ENCODE results near the gene PDE4D. TPM values are rescaled to one million over a fixed set of nuclear protein-coding genes. Genes with fewer than 3 reads are reported as not detected.

The PDE4D gene
- total RNA-seq, 1 donor from 2014 or later: 34.5 TPM

GRCh38 chr5:59279979-59280378, 613.5 kb downstream of the PDE4D start:
- no peak for TF ChIP-seq CTCF (IDR thresholded peaks at IDR 0.05; ENCODE audit: borderline replicate concordance)
- Histone ChIP-seq H3K27me3 (ENCODE audit: low read depth) (no peaks in the 10 kb centered on the region), H3K27ac (replicated peaks) (no peak overlapping the region), H3K4me3 (no peak overlapping the region), H3K36me3 (no peaks in the 10 kb centered on the region), H3K4me1 (peaks cover 24% of the 10 kb centered on the region), H3K9me3 (replicated peaks) (no peaks in the 10 kb centered on the region)
- intact Hi-C loops (cut with micrococcal nuclease): no loop called here
- no peak for DNase-seq

GRCh38 chr5:59276917-59277372, 616.6 kb downstream of the PDE4D start:
- Histone ChIP-seq H3K27ac (replicated peaks) (peak overlapping the region; percentile 75), H3K36me3 (no peaks in the 10 kb centered on the region), H3K4me1 (peaks cover 31% of the 10 kb centered on the region), H3K27me3 (ENCODE audit: low read depth) (no peaks in the 10 kb centered on the region), H3K4me3 (peak overlapping the region; percentile 64), H3K9me3 (replicated peaks) (no peaks in the 10 kb centered on the region)
- DNase-seq: no peak
- no peak for TF ChIP-seq CTCF (IDR thresholded peaks at IDR 0.05; ENCODE audit: borderline replicate concordance)
- intact Hi-C loops (cut with micrococcal nuclease): loop anchor here (2.0 kb wide), 1 partner anchor 52 kb away; no protein-coding TSS in a partner anchor

GRCh38 chr5:59276325-59276675, 617.2 kb downstream of the PDE4D start:
- Histone ChIP-seq H3K36me3 (no peaks in the 10 kb centered on the region), H3K27ac (replicated peaks) (peak overlapping the region; percentile 75)

GRCh38 chr5:59275510-59276324, 617.8 kb downstream of the PDE4D start:
- DNase-seq: peak; percentile 38
- H3K4me1 ChIP-seq: peaks cover 31% of the 10 kb centered on the region
- intact Hi-C loops (cut with micrococcal nuclease): loop anchor here (2.0 kb wide), 1 partner anchor 53 kb away; no protein-coding TSS in a partner anchor

More at GRCh38 chr5:59276325-59276675, 617.2 kb downstream of the PDE4D start:
- Histone ChIP-seq H3K27me3 (ENCODE audit: low read depth) (no peaks in the 10 kb centered on the region), H3K9me3 (replicated peaks) (no peaks in the 10 kb centered on the region), H3K4me3 (peak overlapping the region; percentile 64), H3K4me1 (peaks cover 31% of the 10 kb centered on the region)
- no peak for TF ChIP-seq CTCF (IDR thresholded peaks at IDR 0.05; ENCODE audit: borderline replicate concordance)
- intact Hi-C loops (cut with micrococcal nuclease): loop anchor here (2.0 kb wide), 1 partner anchor 53 kb away; no protein-coding TSS in a partner anchor
- no peak for DNase-seq

GRCh38 chr5:59275170-59275509, 618.4 kb downstream of the PDE4D start:
- Histone ChIP-seq H3K27ac (replicated peaks) (peak overlapping the region; percentile 75), H3K4me1 (peaks cover 31% of the 10 kb centered on the region), H3K27me3 (ENCODE audit: low read depth) (no peaks in the 10 kb centered on the region), H3K9me3 (replicated peaks) (no peaks in the 10 kb centered on the region), H3K4me3 (peak overlapping the region; percentile 64), H3K36me3 (no peaks in the 10 kb centered on the region)
- TF ChIP-seq CTCF (IDR thresholded peaks at IDR 0.05; ENCODE audit: borderline replicate concordance): no peak
- intact Hi-C loops (cut with micrococcal nuclease): no loop called here
- DNase-seq: no peak

More at GRCh38 chr5:59275510-59276324, 617.8 kb downstream of the PDE4D start:
- Histone ChIP-seq H3K36me3 (no peaks in the 10 kb centered on the region), H3K27me3 (ENCODE audit: low read depth) (no peaks in the 10 kb centered on the region), H3K9me3 (replicated peaks) (no peaks in the 10 kb centered on the region), H3K4me3 (peak overlapping the region; percentile 64), H3K27ac (replicated peaks) (peak overlapping the region; percentile 75)
- TF ChIP-seq CTCF (IDR thresholded peaks at IDR 0.05; ENCODE audit: borderline replicate concordance): no peak

Measured in left ventricle myocardium inferior (tissue), 1 donor.